ENCODE data around the gene SCFD2.
"Not testable (repeated sequence)": the region's sequence is repeated elsewhere in the genome, so short reads cannot be mapped to it uniquely, and the experiment has no call there.

The SCFD2 gene

DNA sequence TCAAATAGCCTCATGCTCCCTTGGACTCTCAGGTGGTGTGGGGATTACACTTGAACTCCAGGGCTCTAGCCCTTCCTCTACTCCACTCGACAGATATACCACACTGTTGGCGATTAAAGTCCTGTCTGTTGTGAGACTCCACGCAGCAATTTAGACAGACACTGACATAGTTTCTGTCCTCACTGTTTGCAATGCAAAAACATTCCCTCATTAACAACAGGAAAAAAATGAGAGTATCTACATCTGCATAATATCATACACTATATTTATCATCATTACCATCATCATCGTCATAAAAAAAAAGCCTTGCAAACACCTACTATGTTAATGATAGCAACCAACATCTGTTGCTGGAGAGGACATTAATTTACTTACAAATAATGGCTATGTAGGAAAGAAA is 371.3 kb downstream of the SCFD2 start:
- DNase-seq (ENCODE audit: low spot score), result no peak
- in situ Hi-C loops (cut with MboI; ENCODE audit: low sequenced_read_pairs, unreplicated experiment), result loop anchor here (25.0 kb wide), 1 partner anchor 332 kb away; the partner anchor contains the start of gene USP46
- TF ChIP-seq, protein P1, sequence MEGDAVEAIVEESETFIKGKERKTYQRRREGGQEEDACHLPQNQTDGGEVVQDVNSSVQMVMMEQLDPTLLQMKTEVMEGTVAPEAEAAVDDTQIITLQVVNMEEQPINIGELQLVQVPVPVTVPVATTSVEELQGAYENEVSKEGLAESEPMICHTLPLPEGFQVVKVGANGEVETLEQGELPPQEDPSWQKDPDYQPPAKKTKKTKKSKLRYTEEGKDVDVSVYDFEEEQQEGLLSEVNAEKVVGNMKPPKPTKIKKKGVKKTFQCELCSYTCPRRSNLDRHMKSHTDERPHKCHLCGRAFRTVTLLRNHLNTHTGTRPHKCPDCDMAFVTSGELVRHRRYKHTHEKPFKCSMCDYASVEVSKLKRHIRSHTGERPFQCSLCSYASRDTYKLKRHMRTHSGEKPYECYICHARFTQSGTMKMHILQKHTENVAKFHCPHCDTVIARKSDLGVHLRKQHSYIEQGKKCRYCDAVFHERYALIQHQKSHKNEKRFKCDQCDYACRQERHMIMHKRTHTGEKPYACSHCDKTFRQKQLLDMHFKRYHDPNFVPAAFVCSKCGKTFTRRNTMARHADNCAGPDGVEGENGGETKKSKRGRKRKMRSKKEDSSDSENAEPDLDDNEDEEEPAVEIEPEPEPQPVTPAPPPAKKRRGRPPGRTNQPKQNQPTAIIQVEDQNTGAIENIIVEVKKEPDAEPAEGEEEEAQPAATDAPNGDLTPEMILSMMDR (IDR thresholded peaks at IDR 0.05; ENCODE audit: borderline replicate concordance, control extremely low read depth, extremely low read depth, insufficient read depth, missing control alignments), result no peak

DNA sequence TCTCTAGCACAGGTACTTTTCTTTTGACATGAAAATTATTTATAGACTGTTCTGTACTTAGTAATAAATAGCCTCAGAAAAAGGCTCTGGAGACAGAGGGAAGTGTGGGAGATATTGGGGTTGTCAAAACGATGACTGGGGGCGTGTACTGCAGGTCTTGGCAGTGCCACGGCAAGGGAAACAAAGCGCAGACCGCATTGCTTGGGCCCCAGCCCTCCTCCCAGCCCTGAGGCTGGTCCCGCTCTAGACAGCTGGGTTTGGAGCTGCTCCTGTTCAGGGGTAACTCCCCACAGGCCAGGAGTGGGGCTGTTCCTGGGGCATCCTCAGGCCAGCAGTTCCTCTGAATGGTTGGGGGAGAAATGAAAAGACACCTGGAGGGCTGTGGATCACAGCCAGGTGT is 372.1 kb downstream of the SCFD2 start:
- DNase-seq (ENCODE audit: low spot score), result no peak
- TF ChIP-seq, protein P1 (IDR thresholded peaks at IDR 0.05; ENCODE audit: borderline replicate concordance, control extremely low read depth, extremely low read depth, insufficient read depth, missing control alignments), result no peak
- in situ Hi-C loops (cut with MboI; ENCODE audit: low sequenced_read_pairs, unreplicated experiment), result loop anchor here (25.0 kb wide), 1 partner anchor 331 kb away; the partner anchor contains the start of gene USP46

DNA sequence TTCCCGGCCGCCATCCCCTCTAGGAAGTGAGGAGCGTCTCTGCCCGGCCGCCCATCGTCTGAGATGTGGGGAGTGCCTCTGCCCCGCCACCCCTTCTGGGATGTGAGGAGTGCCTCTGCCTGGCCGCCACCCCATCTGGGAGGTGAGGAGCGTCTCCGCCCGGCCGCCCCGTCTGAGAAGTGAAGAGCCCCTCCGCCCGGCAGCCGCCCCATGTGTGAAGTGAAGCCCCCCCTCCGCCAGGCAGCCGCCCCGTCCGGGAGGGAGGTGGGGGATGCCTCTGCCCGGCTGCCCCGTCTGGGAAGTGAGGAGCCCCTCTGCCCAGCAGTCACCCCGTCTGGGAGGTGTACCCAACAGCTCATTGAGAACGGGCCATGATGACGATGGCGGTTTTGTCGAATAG is 373.3 kb downstream of the SCFD2 start:
- in situ Hi-C loops (cut with MboI; ENCODE audit: low sequenced_read_pairs, unreplicated experiment), result loop anchor here (25.0 kb wide), 1 partner anchor 330 kb away; the partner anchor contains the start of gene USP46
- DNase-seq (ENCODE audit: low spot score), result not testable (repeated sequence)

DNA sequence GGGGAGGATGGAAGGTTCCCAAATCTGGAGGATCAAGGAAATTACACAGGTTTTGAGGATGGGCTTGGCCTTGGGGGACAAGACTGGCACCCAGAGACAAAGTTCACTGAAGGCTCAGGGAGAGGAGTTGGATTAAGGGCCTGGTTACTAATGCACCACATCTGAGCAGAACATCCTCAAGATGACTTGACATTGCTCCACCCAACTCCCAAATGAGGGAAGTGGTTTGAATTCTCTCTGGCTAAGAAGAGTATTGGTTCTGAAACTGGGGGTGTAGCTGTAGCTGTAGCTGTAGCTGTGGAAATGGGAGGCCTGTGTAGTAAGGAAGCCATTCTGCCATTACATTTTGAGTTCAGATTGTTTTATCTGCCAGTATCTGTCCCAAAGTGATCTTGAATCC is 374.4 kb downstream of the SCFD2 start:
- in situ Hi-C loops (cut with MboI; ENCODE audit: low sequenced_read_pairs, unreplicated experiment), result loop anchor here (25.0 kb wide), 1 partner anchor 329 kb away; the partner anchor contains the start of gene USP46
- DNase-seq (ENCODE audit: low spot score), result no peak
- TF ChIP-seq, protein P1 (IDR thresholded peaks at IDR 0.05; ENCODE audit: borderline replicate concordance, control extremely low read depth, extremely low read depth, insufficient read depth, missing control alignments), result no peak

DNA sequence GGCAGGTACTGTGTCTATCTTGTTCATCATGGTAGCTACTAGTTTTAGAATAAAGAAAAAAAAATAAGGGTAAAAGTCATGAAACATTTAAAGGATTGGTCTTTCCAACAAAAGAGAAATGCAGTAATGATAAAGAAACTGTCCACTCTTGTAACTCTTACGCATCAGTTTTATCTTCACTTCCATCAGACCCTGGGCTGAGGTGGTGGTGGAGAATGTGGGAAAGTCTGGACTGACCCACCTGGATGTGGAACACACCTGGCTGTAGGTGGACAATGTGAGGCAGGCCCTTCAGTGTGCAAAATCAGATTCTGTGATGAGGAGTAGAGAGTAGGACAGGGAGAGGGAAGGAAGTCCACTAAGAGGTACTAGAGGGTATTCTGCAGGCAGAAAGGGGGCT is 375.2 kb downstream of the SCFD2 start:
- TF ChIP-seq, protein P1 (IDR thresholded peaks at IDR 0.05; ENCODE audit: borderline replicate concordance, control extremely low read depth, extremely low read depth, insufficient read depth, missing control alignments), result no peak
- in situ Hi-C loops (cut with MboI; ENCODE audit: low sequenced_read_pairs, unreplicated experiment), result loop anchor here (25.0 kb wide), 1 partner anchor 328 kb away; the partner anchor contains the start of gene USP46
- no peak for DNase-seq (ENCODE audit: low spot score)

DNA sequence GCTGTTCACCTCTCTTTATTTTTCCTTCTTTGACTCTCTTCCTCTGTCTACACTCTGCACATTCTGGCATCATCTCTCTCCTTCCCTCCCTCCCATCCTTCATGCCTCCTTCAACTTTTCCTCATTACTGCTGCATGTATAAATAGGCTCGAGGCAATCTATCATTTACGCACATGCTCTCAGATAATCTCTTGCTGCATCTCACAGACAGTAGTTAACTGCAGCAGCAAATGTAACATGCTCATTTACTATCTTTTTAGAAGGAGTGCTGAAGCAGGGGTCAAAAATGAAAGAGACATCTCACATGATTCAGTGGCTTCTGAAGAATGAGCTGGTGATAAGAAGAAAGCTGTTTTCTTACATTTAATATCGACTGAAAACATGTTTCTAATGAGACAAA is 376.0 kb downstream of the SCFD2 start:
- DNase-seq (ENCODE audit: low spot score), result no peak
- TF ChIP-seq, protein P1 (IDR thresholded peaks at IDR 0.05; ENCODE audit: borderline replicate concordance, control extremely low read depth, extremely low read depth, insufficient read depth, missing control alignments), result no peak
- in situ Hi-C loops (cut with MboI; ENCODE audit: low sequenced_read_pairs, unreplicated experiment), result loop anchor here (10.0 to 25.0 kb wide), 3 partner anchors 328 to 615 kb away; partner anchors contain the start of gene USP46

DNA sequence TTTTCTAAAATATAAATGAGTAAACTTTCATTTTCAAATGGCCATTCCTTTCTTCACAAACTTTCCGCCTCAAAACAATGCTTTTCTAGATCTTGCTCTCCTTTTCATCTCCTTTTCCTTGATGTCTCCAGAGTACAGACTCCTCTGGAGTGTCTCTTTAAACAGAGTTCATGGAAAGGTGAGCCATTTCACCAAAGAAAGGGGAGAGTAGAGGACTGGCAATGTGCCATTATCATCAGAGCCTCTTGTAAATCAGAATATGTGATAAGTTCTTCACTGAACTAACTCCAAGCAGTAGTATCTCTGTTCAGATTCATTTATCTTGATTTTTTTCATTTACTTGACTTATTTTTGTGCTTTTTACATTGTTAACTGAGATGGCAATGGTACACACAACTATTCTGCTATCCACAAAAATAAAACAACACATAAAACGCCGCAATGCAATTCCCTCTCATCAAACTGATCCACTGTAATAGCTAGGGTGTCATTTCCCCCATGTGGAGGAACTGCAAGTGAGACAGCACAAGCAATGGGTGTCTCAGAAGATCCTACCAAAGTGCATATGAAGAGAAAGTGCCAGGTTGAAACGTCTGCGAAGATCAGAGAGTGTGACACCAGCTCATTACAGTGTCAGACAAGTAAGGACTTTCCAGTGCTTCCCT is 378.3 kb downstream of the SCFD2 start:
- in situ Hi-C loops (cut with MboI; ENCODE audit: low sequenced_read_pairs, unreplicated experiment), result loop anchor here (10.0 to 25.0 kb wide), 3 partner anchors 325 to 613 kb away; partner anchors contain the start of gene USP46
- TF ChIP-seq, protein P1 (IDR thresholded peaks at IDR 0.05; ENCODE audit: borderline replicate concordance, control extremely low read depth, extremely low read depth, insufficient read depth, missing control alignments), result no peak
- no peak for DNase-seq (ENCODE audit: low spot score)
